ENCODE results near the gene BDKRB1.

The BDKRB1 gene

GRCh38 chr14:96261772-96262655 lies 6.0 kb downstream of the BDKRB1 start:
- no peak for DNase-seq (ENCODE audit: low read depth)

GRCh38 chr14:96263347-96264199 lies 7.6 kb downstream of the BDKRB1 start:
- DNase-seq (ENCODE audit: low read depth): no peak

- DNase-seq (ENCODE audit: low read depth): no peak
These were observed 8.2 kb downstream of the BDKRB1 start for GRCh38 chr14:96264200-96264553.

DNA sequence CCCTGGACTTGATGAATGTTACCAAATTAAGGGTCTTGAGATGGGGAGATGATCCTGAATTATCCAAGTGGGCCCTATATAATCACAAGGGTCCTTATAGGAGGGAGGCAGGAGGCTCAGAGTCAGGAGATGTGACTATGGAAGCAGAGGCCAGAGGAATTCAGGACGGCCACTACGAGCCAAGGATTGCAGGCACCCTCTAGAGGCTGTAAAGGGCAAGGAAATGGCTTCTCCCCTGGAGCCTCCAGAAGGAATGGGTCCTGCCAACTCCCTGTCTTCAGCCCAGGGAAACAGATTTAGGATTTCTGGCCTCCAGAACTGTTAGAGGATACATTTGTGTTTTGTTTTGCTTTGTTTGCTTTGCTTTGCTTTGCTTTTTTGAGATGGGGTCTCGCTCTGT lies 8.8 kb downstream of the BDKRB1 start:
- no peak for DNase-seq (ENCODE audit: low read depth)

DNA sequence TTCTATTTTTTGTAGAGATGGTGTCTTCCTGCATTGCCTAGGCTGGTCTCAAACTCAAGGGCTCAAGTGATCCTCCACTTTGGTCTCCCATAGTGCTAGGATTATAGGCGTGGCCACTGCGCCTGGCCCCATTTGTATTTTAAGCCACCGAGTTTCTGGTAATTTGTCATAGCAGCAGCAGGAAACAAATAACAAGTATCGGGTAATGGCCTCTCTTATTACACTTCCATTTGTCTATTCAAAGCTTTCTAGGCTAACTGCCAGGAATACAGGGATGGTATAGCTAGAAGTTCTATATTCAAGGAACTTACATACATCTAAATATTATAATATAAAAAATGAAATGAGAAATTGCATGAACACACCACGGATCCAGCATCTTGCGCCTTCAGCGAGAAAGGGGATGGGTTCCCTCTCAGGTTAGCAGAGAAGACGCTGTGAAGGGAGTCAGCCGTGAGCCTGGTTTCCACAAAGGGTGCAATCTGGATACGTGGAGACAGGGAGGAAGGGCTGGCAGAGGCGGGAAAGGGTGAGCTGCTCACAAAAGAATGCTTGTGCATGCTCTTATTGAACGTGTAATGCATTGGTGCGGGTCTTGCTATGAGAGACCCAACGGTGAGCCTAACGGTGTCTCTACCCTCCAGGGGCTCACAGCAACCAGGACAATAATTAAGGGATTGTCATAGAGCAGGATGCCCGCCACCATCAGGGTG lies 9.5 kb downstream of the BDKRB1 start:
- DNase-seq (ENCODE audit: low read depth): no peak

GRCh38 chr14:96267336-96267735 lies 11.3 kb downstream of the BDKRB1 start:
- no peak for DNase-seq (ENCODE audit: low read depth)

DNA sequence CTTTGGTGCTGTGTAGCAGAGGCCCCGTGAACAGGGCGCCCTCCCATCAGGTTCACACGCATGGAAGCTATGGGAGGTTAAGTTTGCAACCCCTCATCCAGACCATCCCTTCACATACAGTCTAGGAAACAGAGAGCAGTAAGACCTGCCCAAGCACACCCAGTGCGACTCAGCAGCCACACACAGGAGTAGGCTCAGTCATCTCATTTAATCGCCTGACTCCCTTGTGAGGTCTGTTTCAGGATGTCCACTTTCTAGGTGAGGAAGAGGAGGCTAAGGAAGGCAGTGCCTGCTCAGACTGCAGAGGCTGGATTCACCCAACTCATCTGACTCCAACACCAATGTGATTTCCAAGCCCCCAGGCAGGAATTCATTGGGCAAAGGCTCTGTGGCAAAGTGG lies 11.9 kb downstream of the BDKRB1 start:
- DNase-seq (ENCODE audit: low read depth): no peak

DNA sequence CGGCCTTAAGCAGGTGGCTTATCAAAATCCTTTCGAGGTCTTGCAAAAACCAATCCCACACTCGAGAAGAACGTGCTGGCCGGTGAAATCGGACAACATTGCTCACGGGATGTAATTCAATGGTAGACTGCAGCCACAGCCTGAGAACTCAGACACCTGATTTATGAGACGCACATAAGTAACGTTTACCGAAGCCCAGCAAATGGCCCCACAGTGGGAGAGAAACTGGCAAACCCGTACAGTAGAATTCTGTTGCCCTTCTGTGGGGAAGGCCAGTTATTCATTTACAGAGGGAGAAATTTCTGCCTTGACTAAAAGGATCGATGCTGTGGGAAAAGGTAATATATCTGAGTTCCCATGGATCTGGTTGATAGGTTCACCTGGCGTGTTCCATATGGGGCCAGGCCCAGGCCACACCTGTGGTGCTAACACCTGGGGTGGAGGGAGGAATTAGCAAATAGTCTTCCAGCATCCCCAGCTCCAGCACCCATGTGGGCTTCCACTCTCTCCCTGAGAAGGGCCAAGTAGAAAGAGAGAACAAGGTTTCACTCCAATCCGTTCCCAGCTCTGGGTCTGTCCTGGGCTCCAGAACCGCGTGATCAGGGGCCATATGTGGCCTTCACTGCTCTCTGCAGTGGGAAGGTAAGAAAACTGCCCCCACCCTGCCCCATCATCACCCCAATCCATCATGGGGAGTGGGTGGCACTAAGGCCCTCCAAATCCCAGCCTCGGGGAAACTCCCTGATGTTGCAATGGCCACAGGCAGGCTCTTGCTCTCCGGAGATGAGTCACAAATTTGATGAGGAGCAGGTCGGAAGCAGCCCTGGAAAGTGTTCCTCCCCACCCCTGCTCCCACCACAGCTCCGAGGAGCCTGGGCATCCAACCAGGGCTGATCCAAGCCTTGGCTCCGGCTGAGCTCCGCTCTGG lies 12.7 kb downstream of the BDKRB1 start:
- no peak for DNase-seq (ENCODE audit: low read depth)

DNA sequence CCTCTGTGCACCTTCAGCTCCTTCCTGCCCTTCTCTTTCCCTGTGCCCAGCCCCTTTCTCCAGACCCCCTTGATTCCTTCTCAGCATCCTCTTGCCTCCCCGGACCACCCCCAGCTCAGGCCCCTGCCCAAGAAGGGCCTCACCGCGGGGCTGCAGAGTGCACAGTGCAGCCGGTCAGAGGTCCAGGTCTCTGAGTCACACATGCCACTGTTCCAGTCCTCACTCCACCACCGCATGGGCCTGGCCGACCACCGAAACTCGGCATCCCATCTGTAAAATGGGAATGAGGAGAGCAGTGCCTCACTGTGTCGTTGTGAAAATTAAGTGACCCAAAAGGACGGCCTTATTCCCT lies 13.3 kb downstream of the BDKRB1 start:
- no peak for DNase-seq (ENCODE audit: low read depth)

- no peak for DNase-seq (ENCODE audit: low read depth)
These were observed 14.8 kb downstream of the BDKRB1 start for GRCh38 chr14:96270565-96271420.

DNA sequence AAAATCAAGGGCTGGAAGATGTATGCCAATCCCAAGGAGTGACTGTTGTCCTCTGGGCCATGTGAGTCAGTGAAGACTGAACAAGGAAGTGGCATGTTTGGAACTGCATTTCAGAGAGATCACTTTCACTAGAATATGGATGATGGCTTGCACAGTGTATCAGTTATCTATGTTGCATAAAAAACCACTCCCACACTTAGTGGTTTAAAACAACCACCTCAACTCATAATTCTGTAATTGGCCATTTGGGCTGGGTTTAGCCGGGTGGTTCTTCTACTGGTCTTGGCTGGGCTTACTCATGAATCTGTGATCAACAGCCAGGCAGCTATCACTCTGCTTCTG lies 15.4 kb downstream of the BDKRB1 start:
- no peak for DNase-seq (ENCODE audit: low read depth)

GRCh38 chr14:96272777-96273473 lies 16.9 kb downstream of the BDKRB1 start:
- no peak for DNase-seq (ENCODE audit: low read depth)

GRCh38 chr14:96273629-96274028 lies 17.6 kb downstream of the BDKRB1 start:
- DNase-seq (ENCODE audit: low read depth): no peak

GRCh38 chr14:96274122-96274521 lies 18.1 kb downstream of the BDKRB1 start:
- no peak for DNase-seq (ENCODE audit: low read depth)

GRCh38 chr14:96274543-96274942 lies 18.5 kb downstream of the BDKRB1 start:
- no peak for DNase-seq (ENCODE audit: low read depth)

DNA sequence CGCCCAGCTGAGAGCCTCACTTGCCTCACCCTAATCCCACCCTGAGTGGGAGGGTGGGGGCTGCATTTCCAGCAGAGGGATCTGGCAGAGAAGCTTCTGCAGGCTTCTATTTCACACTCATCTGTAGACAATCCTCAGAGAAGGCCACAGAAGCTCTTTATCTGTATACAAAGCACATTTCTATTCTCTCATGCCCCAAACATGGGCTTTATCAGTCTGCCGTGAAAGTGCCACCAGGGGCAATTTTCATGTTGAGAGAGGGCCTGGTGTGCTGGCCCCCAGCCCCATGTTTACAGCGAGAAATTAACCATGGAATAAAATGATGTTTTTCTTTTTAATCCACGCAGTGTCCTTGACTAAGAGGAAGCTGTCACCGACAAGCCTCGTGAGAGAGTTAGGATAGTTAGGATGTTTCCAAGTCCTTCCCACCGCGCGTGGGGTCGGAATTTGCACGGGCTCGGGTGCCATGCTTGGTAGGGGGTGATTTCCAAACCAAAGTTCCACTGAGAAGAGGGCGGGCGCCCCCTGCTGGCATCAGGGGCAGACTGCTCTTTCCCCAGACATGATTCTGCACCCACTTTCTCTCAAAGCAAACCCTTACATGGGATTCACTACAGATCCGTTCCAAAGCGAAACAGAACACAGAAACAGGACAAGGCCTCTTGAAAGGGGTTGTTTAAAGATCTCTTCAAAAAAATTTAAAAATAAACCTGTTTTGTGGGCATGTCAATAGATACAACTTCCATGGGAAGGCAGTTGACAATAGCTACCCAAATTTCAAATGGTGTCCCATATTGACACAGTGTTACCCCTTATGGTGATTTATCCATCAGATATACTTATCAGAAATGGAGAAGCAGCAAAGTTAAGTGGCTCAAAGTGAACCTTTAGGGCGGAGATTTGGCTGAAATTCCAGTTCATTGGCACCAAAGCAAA lies 19.4 kb downstream of the BDKRB1 start:
- peak; percentile 48 for DNase-seq (ENCODE audit: low read depth)

- DNase-seq (ENCODE audit: low read depth): no peak
These were observed 21.9 kb downstream of the BDKRB1 start for GRCh38 chr14:96277890-96278289.

DNA sequence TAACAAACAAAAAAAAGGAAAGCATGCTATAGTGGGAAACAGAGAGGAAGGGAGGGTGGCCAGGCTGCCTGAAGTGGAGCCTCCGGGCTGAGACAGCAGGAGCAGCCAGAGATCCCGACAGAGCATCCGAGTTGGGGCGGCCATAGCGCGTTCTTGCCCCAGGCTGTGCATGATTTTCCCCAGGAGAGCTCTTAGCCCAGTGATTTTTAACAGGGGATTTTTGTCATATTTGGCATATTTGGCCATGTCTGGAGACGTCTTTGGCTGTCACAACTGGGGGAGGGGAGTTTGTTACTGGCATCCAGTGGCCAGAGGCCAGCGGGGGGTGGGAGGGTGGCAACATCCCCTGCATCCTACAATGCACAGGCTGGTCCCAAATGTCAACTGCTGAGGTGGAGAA lies 23.6 kb downstream of the BDKRB1 start:
- no peak for DNase-seq (ENCODE audit: low read depth)

GRCh38 chr14:96280104-96280503 lies 24.1 kb downstream of the BDKRB1 start:
- no peak for DNase-seq (ENCODE audit: low read depth)
